Loucy (cell line): ENCODE results near the gene GPR15.

Experiments used
- CTCF ChIP-seq: fragments of 200-600 bp; sonication (generic); conservative IDR thresholded peaks from 2 replicates; pipeline ENCODE4 v1.5.1; 2014; ENCODE audit warnings: mild to moderate bottlenecking, antibody characterized with exemption, low read length
- EZH2phosphoT487 ChIP-seq: fragments of 200-600 bp; IDR thresholded peaks from 2 replicates; pipeline ENCODE4 v1.6.1; 2018; ENCODE audit warnings: antibody characterized with exemption, mild to moderate bottlenecking, moderate library complexity, borderline replicate concordance

GRCh38 chr3:98548544-98548943 lies 16.8 kb downstream of the GPR15 start:
- no peak for TF ChIP-seq CTCF
- TF ChIP-seq EZH2phosphoT487 = no peak
